GM21723 (cell line): Measurements from ENCODE around the gene CTSF.
"Not testable (repeated sequence)": the region's sequence is repeated elsewhere in the genome, so short reads cannot be mapped to it uniquely, and the experiment has no call there.

ENCODE experiments used
- ATAC-seq: cut with Tn5 transposase; IDR thresholded peaks from one replicate; pipeline ENCODE4 v1.9.1; 2021; ENCODE audit warnings: mild to moderate bottlenecking, moderate library complexity; ENCODE audit not compliant: unreplicated experiment

The CTSF gene

GRCh38 chr11:66568124-66568916 is at the start of gene CTSF:
Gene CTSF, minus strand, starts transcription at chr11:66568606. Its CDS starts 120 bp downstream, at chr11:66568486.
- ATAC-seq, result no peak

GRCh38 chr11:66617155-66617834 is 48.9 kb upstream of the CTSF start:
- no peak for ATAC-seq

GRCh38 chr11:66616379-66617154 is 48.2 kb upstream of the CTSF start, which contains the start of gene RBM14:
Gene RBM14, plus strand, starts transcription at chr11:66616630. Its CDS starts 91 bp downstream, at chr11:66616721.
- peak; percentile 82 for ATAC-seq

GRCh38 chr11:66614073-66614472 is 45.7 kb upstream of the CTSF start:
- ATAC-seq, result no peak

GRCh38 chr11:66612458-66612857 is 44.1 kb upstream of the CTSF start:
- no peak for ATAC-seq

GRCh38 chr11:66609721-66610617 is 41.6 kb upstream of the CTSF start:
- no peak for ATAC-seq

GRCh38 chr11:66607126-66607834 is 38.9 kb upstream of the CTSF start:
- no peak for ATAC-seq

GRCh38 chr11:66606608-66607007 is 38.2 kb upstream of the CTSF start:
- ATAC-seq, result not testable (repeated sequence)

GRCh38 chr11:66604155-66604554 is 35.7 kb upstream of the CTSF start:
- no peak for ATAC-seq

- no peak for ATAC-seq
Measured at GRCh38 chr11:66603072-66603471, 34.7 kb upstream of the CTSF start.

- ATAC-seq, result no peak
Measured at GRCh38 chr11:66600631-66601233, 32.3 kb upstream of the CTSF start.

GRCh38 chr11:66600219-66600618 is 31.8 kb upstream of the CTSF start:
- no peak for ATAC-seq

- ATAC-seq, result no peak
Measured at GRCh38 chr11:66598993-66599392, 30.6 kb upstream of the CTSF start.

- no peak for ATAC-seq
Measured at GRCh38 chr11:66595245-66595904, 27.0 kb upstream of the CTSF start.

GRCh38 chr11:66593650-66594049 is 25.2 kb upstream of the CTSF start:
- no peak for ATAC-seq

- peak; percentile 2 for ATAC-seq
Measured at GRCh38 chr11:66593303-66593635, 24.9 kb upstream of the CTSF start.

- ATAC-seq, result peak; percentile 81
Measured at GRCh38 chr11:66592457-66593302, 24.3 kb upstream of the CTSF start, which contains the start of the genes CCDC87 and CCS. Gene CCDC87, minus strand, starts transcription at chr11:66593063. Its CDS starts 48 bp downstream, at chr11:66593015. Gene CCS, plus strand, starts transcription at chr11:66593185. Its CDS starts 77 bp downstream, at chr11:66593262.

GRCh38 chr11:66591175-66591574 is 22.8 kb upstream of the CTSF start:
- ATAC-seq, result no peak
